GM23248 (cell line): ENCODE results near the gene SLC25A39. TPM values are rescaled to one million over a fixed set of nuclear protein-coding genes. Genes with fewer than 3 reads are reported as not detected.
A peak's percentile ranks its signal among the peaks of the same experiment; 100 is the strongest.

Source experiments
- DNase-seq: peaks from one replicate; pipeline ENCODE4 v3.0.0-alpha.2; 2015
- H2AFZ ChIP-seq: fragments of 200-600 bp; sonication (generic); 2 replicates; pipeline ENCODE4 v1.6.1; 2016; ENCODE audit warnings: antibody characterized with exemption
- H3F3A ChIP-seq: fragments of 200-600 bp; sonication (generic); 2 replicates; pipeline ENCODE4 v1.6.1; 2016; ENCODE audit warnings: mild to moderate bottlenecking, antibody characterized with exemption, mixed run types; ENCODE audit not compliant: insufficient read depth
- H3K27ac ChIP-seq: fragments of 200-600 bp; sonication (generic); 2 replicates; pipeline ENCODE4 v1.5.1; 2016; ENCODE audit warnings: mild to moderate bottlenecking
- H3K27me3 ChIP-seq: fragments of 200-600 bp; sonication (generic); replicated peaks from 2 replicates; pipeline ENCODE4 v1.6.1; 2016; ENCODE audit warnings: mild to moderate bottlenecking; ENCODE audit not compliant: insufficient read depth
- H3K36me3 ChIP-seq: fragments of 200-600 bp; sonication (generic); 2 replicates; pipeline ENCODE4 v1.6.1; 2016; ENCODE audit warnings: low read depth, mild to moderate bottlenecking
- H3K4me1 ChIP-seq: fragments of 200-600 bp; sonication (generic); 2 replicates; pipeline ENCODE4 v1.6.1; 2016; ENCODE audit warnings: mild to moderate bottlenecking; ENCODE audit not compliant: insufficient read depth
- H3K4me2 ChIP-seq: fragments of 200-600 bp; sonication (generic); one replicate; pipeline ENCODE4 v1.6.1; 2016; ENCODE audit warnings: mild to moderate bottlenecking; ENCODE audit not compliant: unreplicated experiment
- H3K4me3 ChIP-seq: fragments of 200-600 bp; sonication (generic); 2 replicates; pipeline ENCODE4 v1.5.1; 2016; ENCODE audit warnings: mild to moderate bottlenecking
- H3K79me2 ChIP-seq: fragments of 200-600 bp; sonication (generic); 2 replicates; pipeline ENCODE4 v1.6.1; 2016; ENCODE audit warnings: mild to moderate bottlenecking; ENCODE audit not compliant: insufficient read depth
- H3K9ac ChIP-seq: fragments of 200-600 bp; sonication (generic); 2 replicates; pipeline ENCODE4 v1.6.1; 2016; ENCODE audit warnings: mild to moderate bottlenecking
- H3K9me2 ChIP-seq: fragments of 200-600 bp; sonication (generic); 2 replicates; pipeline ENCODE4 v1.6.1; 2016; ENCODE audit warnings: mixed run types, mild to moderate bottlenecking, moderate library complexity; ENCODE audit not compliant: insufficient read depth
- H3K9me3 ChIP-seq: fragments of 200-600 bp; sonication (generic); one replicate; pipeline ENCODE4 v1.6.1; 2017; ENCODE audit warnings: low read depth
- H4K20me1 ChIP-seq: fragments of 200-600 bp; sonication (generic); 2 replicates; pipeline ENCODE4 v1.6.0; 2016; ENCODE audit not compliant: insufficient read depth
- EZH2 ChIP-seq: fragments of 200-600 bp; sonication (generic); IDR thresholded peaks from 2 replicates; pipeline ENCODE4 v1.6.1; 2018; ENCODE audit warnings: antibody characterized with exemption, mild to moderate bottlenecking; ENCODE audit not compliant: insufficient read depth, poor library complexity, severe bottlenecking
- EZH2phosphoT487 ChIP-seq: fragments of 200-600 bp; sonication (generic); IDR thresholded peaks from 2 replicates; pipeline ENCODE4 v1.6.1; 2018; ENCODE audit warnings: antibody characterized with exemption, moderate library complexity, mild to moderate bottlenecking, low read depth; ENCODE audit not compliant: insufficient read depth
- WGBS, 2 experiments: methylation state at CpG; one replicate each; pipeline ENCODE4 v1.1.6; 2015 to 2017; ENCODE audit warnings: low lambda C conversion rate in 2 of 2, low coverage in 1 of 2; ENCODE audit errors: missing lambda C conversion rate in 2 of 2; 5-methylcytosine and 5-hydroxymethylcytosine counted together
- in situ Hi-C: fragments of 300-500 bp; cut with MboI; formaldehyde crosslinking; loops from 2 replicates; pipeline ENCODE4 v1.15.0; 2020
- polyA plus RNA-seq: library from polyadenylated mRNA; unstranded; fragments of >200 nt; fragmentation: Nextera tagmentation; extraction: Ambion mirVana; gene quantifications from 2 replicates; pipeline ENCODE4 v1.2.1, GENCODE V29; 2016
- total RNA-seq: library from RNA; depleted of rRNA; stranded (reverse); fragments of >200 nt; shearing (Covaris generic); gene quantifications from 2 replicates; pipeline ENCODE4 v1.2.3, GENCODE V29; 2014

Gene SLC25A39
- total and polyA plus RNA-seq, 2 experiments from 2014 or later = 117 to 118 TPM

- no peaks in the 10 kb centered on the region for H3K9me3 ChIP-seq
- DNase-seq = peak; percentile 73
- TF ChIP-seq EZH2 (no peak), EZH2phosphoT487 (no peak)
- H4K20me1 ChIP-seq = no peaks in the 10 kb centered on the region
- H2AFZ ChIP-seq = no peak overlapping the region
- H3K9me2 ChIP-seq = no peaks in the 10 kb centered on the region
- H3K79me2 ChIP-seq = no peaks in the 10 kb centered on the region
- no peaks in the 10 kb centered on the region for H3K36me3 ChIP-seq
- H3K4me3 ChIP-seq = no peak overlapping the region
- no peak overlapping the region for H3K9ac ChIP-seq
- H3F3A ChIP-seq = no peaks in the 10 kb centered on the region
- H3K27ac ChIP-seq = no peak overlapping the region
- H3K27me3 ChIP-seq = peaks cover 22% of the 10 kb centered on the region; the same call in 1 of the 2 replicates
- 5 to 6% methylated on average over 25 to 26 of the region's 26 CpGs for WGBS, 2 experiments
- peak overlapping the region; percentile 59 for H3K4me2 ChIP-seq
- no peaks in the 10 kb centered on the region for H3K4me1 ChIP-seq
- in situ Hi-C loops = no loop called here
These were observed 17.0 kb downstream of the SLC25A39 start for GRCh38 chr17:44307387-44308186.

DNA sequence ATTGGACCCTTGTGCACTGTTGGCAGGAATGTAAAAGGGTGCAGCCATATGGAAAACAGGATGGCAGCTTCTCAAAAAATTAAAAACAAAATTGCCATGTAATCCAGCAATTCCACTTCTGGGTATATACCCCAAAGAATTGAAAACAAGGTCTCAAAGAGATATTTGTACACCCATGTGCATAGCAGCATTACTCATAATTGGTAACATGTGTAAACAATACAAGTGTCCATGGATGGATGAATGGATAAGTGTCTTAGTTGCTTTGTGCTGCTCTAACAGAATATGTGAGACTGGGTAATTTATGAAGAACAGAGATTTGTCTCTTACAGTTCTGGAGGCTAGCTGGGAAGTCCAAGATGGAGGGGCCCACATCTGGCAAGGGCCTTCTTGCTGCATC lies 20.0 kb downstream of the SLC25A39 start:
- H3K9me2 ChIP-seq = no peaks in the 10 kb centered on the region
- in situ Hi-C loops = no loop called here
- TF ChIP-seq EZH2phosphoT487 (no peak), EZH2 (no peak)
- H3K4me3 ChIP-seq = no peak overlapping the region
- H3K36me3 ChIP-seq = no peaks in the 10 kb centered on the region
- no peak overlapping the region for H3K27ac ChIP-seq
- no peaks in the 10 kb centered on the region for H3K9me3 ChIP-seq
- no peaks in the 10 kb centered on the region for H3F3A ChIP-seq
- peak; percentile 33 for DNase-seq
- peaks cover 38% of the 10 kb centered on the region for H3K27me3 ChIP-seq
- H4K20me1 ChIP-seq = no peaks in the 10 kb centered on the region
- H3K9ac ChIP-seq = no peak overlapping the region
- H3K79me2 ChIP-seq = no peaks in the 10 kb centered on the region
- no peak overlapping the region for H2AFZ ChIP-seq
- no peak overlapping the region for H3K4me2 ChIP-seq
- H3K4me1 ChIP-seq = no peaks in the 10 kb centered on the region

GRCh38 chr17:44297975-44298374 lies 26.6 kb downstream of the SLC25A39 start:
- H3K79me2 ChIP-seq = no peaks in the 10 kb centered on the region
- H3K9me3 ChIP-seq = no peaks in the 10 kb centered on the region
- 55 to 58% methylated on average over 3 of the region's 3 CpGs for WGBS, 2 experiments
- no peak overlapping the region for H3K4me3 ChIP-seq
- H3F3A ChIP-seq = no peaks in the 10 kb centered on the region
- H3K9me2 ChIP-seq = no peaks in the 10 kb centered on the region
- H2AFZ ChIP-seq = no peak overlapping the region
- H3K27me3 ChIP-seq = peaks cover 24% of the 10 kb centered on the region
- H3K27ac ChIP-seq = no peak overlapping the region
- H4K20me1 ChIP-seq = no peaks in the 10 kb centered on the region
- H3K4me2 ChIP-seq = no peak overlapping the region
- H3K9ac ChIP-seq = no peak overlapping the region
- DNase-seq = no peak
- no peaks in the 10 kb centered on the region for H3K4me1 ChIP-seq
- H3K36me3 ChIP-seq = no peaks in the 10 kb centered on the region
- TF ChIP-seq EZH2phosphoT487 (no peak), EZH2 (no peak)
- in situ Hi-C loops = no loop called here

DNA sequence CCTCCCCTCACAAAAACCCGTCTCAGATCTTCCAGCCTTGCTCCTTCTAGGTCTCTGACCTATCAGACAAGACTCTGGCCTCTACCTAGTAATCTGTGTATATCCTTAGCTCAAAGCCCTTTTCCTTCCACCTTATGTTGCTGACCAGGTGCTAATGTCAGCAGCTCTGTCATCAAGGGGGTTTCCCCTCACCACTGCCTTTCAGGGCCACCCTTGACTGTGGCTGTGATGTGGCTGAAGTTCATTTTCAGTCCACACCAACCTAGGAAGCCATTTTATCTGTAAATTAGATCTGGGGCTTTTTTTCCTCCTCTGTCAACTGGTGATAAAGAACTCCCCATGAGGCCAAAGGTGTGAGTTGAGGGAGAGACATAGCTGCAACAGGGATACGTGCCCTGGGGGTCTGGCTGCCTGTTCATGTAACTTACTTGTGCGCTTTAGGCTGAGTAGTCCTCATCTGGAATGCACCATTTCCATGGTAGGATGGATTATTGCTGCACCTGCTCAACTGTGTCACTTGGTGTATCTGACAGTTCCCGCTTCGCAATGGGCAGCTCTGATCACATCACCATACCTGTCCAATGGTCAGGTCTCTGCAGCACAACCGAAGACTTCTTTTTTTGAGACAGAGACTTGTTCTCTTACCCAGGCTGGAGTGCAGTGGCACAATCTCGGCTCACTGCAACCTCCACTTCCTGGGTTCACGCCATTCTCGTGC lies 31.0 kb downstream of the SLC25A39 start:
- no peaks in the 10 kb centered on the region for H3K36me3 ChIP-seq
- no peak overlapping the region for H3K9ac ChIP-seq
- in situ Hi-C loops = no loop called here
- peaks cover 3% of the 10 kb centered on the region; the same call in 1 of the 2 replicates for H3K27me3 ChIP-seq
- H3K27ac ChIP-seq = no peak overlapping the region
- no peaks in the 10 kb centered on the region for H3K9me2 ChIP-seq
- WGBS, 2 experiments = 51 to 52% methylated on average over 9 of the region's 9 CpGs
- DNase-seq = no peak
- no peak overlapping the region for H3K4me2 ChIP-seq
- no peaks in the 10 kb centered on the region for H3K4me1 ChIP-seq
- H4K20me1 ChIP-seq = no peaks in the 10 kb centered on the region
- no peak overlapping the region for H3K4me3 ChIP-seq
- H3K79me2 ChIP-seq = no peaks in the 10 kb centered on the region
- H2AFZ ChIP-seq = no peak overlapping the region
- H3K9me3 ChIP-seq = no peaks in the 10 kb centered on the region
- TF ChIP-seq EZH2phosphoT487 (no peak), EZH2 (no peak)
- no peaks in the 10 kb centered on the region for H3F3A ChIP-seq
